Endothelial cell of umbilical vein (primary cell): Measurements from ENCODE around the gene BABAM2. TPM values are rescaled to one million over a fixed set of nuclear protein-coding genes. Genes with fewer than 3 reads are reported as not detected.
A peak's percentile ranks its signal among the peaks of the same experiment; 100 is the strongest.

ENCODE experiments used
- BruUV-seq: library from RNA; stranded (reverse); fragments of 400-500 nt; replicated peaks from 2 replicates; lab custom pipeline; 2021; lab: Mats Ljungman, UMichigan
- CTCF ChIA-PET: fragments of 300-600, 350-600 bp; sonication (Branson Sonifier 250); formaldehyde crosslinking; loops from one replicate; lab custom pipeline; 2021; ENCODE audit warnings: antibody characterized with exemption, inconsistent platforms; lab: Charles Lee
- POLR2A ChIA-PET: fragments of 300-600, 350-600 bp; sonication (Branson Sonifier 250); formaldehyde crosslinking; loops from one replicate; lab custom pipeline; 2021; ENCODE audit warnings: antibody characterized with exemption, inconsistent platforms; lab: Charles Lee
- DNase-seq: peaks from one replicate; pipeline ENCODE4 v3.0.0-alpha.2; 2011; ENCODE audit warnings: low read depth, low spot score
- FAIRE-seq: peaks from 2 replicates; lab custom pipeline; 2011; peaks lifted over from hg19 to GRCh38; lab: Jason Lieb, UNC
- H2AFZ ChIP-seq: 2 replicates; pipeline ENCODE4 v1.6.0; 2012; ENCODE audit warnings: low read depth, low read length, control low read depth, inconsistent platforms
- H3K27ac ChIP-seq: 2 replicates; pipeline ENCODE4 v1.5.1; 2011; ENCODE audit warnings: low read depth, mild to moderate bottlenecking, control low read depth, low read length, moderate library complexity; ENCODE audit not compliant: insufficient read depth
- H3K27me3 ChIP-seq, 2 experiments: 2 replicates each; pipeline versions ENCODE4 v1.6.0 to v1.6.1; 2011; ENCODE audit warnings: low read length in 2 of 2, mixed read lengths in 1 of 2; ENCODE audit not compliant: control insufficient read depth in 2 of 2, insufficient read depth in 2 of 2
- H3K36me3 ChIP-seq, 2 experiments: 2 replicates in 1 of 2; 3 replicates in 1 of 2; pipeline ENCODE4 v1.5.1; 2011; ENCODE audit warnings: low read length in 2 of 2, mild to moderate bottlenecking in 1 of 2, moderate library complexity in 1 of 2; ENCODE audit not compliant: control insufficient read depth in 2 of 2, insufficient read depth in 2 of 2; ENCODE audit errors: extremely low read depth in 1 of 2
- H3K4me1 ChIP-seq: 3 replicates; pipeline ENCODE4 v1.5.1; 2011; ENCODE audit warnings: mild to moderate bottlenecking, low read length; ENCODE audit not compliant: control insufficient read depth, insufficient read depth; ENCODE audit errors: extremely low read depth
- H3K4me2 ChIP-seq: 2 replicates; pipeline ENCODE4 v1.6.1; 2011; ENCODE audit warnings: low read length, control low read depth, mixed read lengths; ENCODE audit not compliant: insufficient read depth
- H3K4me3 ChIP-seq, 3 experiments: fragments of 200-600 bp in 1 of 3; sonication (generic), shearing (Covaris generic) in 1 of 3; replicated peaks in 1 of 3; 2 replicates each; pipeline ENCODE4 v1.5.1; 2011 to 2016; ENCODE audit warnings: control low read depth in 3 of 3, low read length in 3 of 3, mild to moderate bottlenecking in 2 of 3, inconsistent platforms in 1 of 3, low read depth in 1 of 3, moderate library complexity in 1 of 3; ENCODE audit not compliant: insufficient read depth in 1 of 3
- H3K79me2 ChIP-seq: 2 replicates; pipeline ENCODE4 v1.6.0; 2012; ENCODE audit warnings: low read length, inconsistent platforms; ENCODE audit not compliant: control insufficient read depth, insufficient read depth
- H3K9ac ChIP-seq: replicated peaks from 2 replicates; pipeline ENCODE3; 2011; ENCODE audit warnings: low read length, control low read depth; ENCODE audit not compliant: insufficient read depth; ENCODE audit errors: extremely low read depth
- H3K9me1 ChIP-seq: replicated peaks from 3 replicates; pipeline ENCODE4 v1.6.0; 2011; ENCODE audit warnings: mild to moderate bottlenecking, low read length; ENCODE audit not compliant: control insufficient read depth, insufficient read depth; ENCODE audit errors: extremely low read depth
- H3K9me3 ChIP-seq: replicated peaks from 2 replicates; pipeline ENCODE4 v1.5.1; 2012; ENCODE audit warnings: low read length, inconsistent platforms; ENCODE audit not compliant: control insufficient read depth, insufficient read depth
- H4K20me1 ChIP-seq: replicated peaks from 2 replicates; pipeline ENCODE3; 2011; ENCODE audit warnings: mild to moderate bottlenecking, low read length; ENCODE audit not compliant: control insufficient read depth, insufficient read depth; ENCODE audit errors: extremely low read depth
- EZH2 ChIP-seq: IDR thresholded peaks from 2 replicates; pipeline ENCODE4 v1.6.1; 2012; ENCODE audit warnings: borderline replicate concordance, low read depth, mild to moderate bottlenecking, moderate library complexity, low read length, inconsistent platforms; ENCODE audit not compliant: severe bottlenecking
- FOS ChIP-seq: IDR thresholded peaks from 2 replicates; pipeline ENCODE4 v1.6.1; 2011; ENCODE audit warnings: mild to moderate bottlenecking, low read length, moderate library complexity, borderline replicate concordance; ENCODE audit not compliant: insufficient read depth
- GATA2 ChIP-seq: IDR thresholded peaks from 2 replicates; pipeline ENCODE4 v1.7.0; 2011; ENCODE audit warnings: low read depth, mild to moderate bottlenecking, moderate library complexity, mixed read lengths, low read length; ENCODE audit not compliant: insufficient read length, insufficient read depth
- JUN ChIP-seq: IDR thresholded peaks from 2 replicates; pipeline ENCODE4 v1.6.1; 2011; ENCODE audit warnings: borderline replicate concordance, low read depth; ENCODE audit not compliant: insufficient read length, insufficient read depth
- MYC ChIP-seq: IDR thresholded peaks from one replicate; pipeline ENCODE4 v1.6.1; 2011; ENCODE audit warnings: mild to moderate bottlenecking, low read depth, low read length
- POLR2A ChIP-seq: IDR thresholded peaks from 2 replicates; pipeline ENCODE4 v1.6.1; 2012; ENCODE audit warnings: low read depth, mild to moderate bottlenecking, control low read depth, low read length
- POLR2AphosphoS5 ChIP-seq: IDR thresholded peaks from 2 replicates; pipeline ENCODE4 v1.6.1; 2012; ENCODE audit warnings: low read depth, mild to moderate bottlenecking, control low read depth, low read length, moderate library complexity; ENCODE audit not compliant: insufficient read depth
- dilution Hi-C: fragments of 300-500 bp; cut with MboI; formaldehyde crosslinking; loops from one replicate; pipeline ENCODE4 v1.15.0; 2019; ENCODE audit warnings: low sequenced_read_pairs; ENCODE audit not compliant: extremely low pct_ligation_motif_present
- intact Hi-C: fragments of 100-400 bp; cut with micrococcal nuclease; formaldehyde crosslinking; loops from one replicate; pipeline ENCODE4 v1.10.0; 2022
- polyA plus RNA-seq, 4 experiments: library from polyadenylated mRNA; depleted of rRNA in 3 of 4; stranded (reverse) in 3 of 4; unstranded in 1 of 4; fragments of >200 nt; gene quantifications; 2 replicates each; pipeline versions ENCODE4 v1.2.1 to v1.2.3, GENCODE V29; 2011 to 2012; ENCODE audit warnings: missing spikeins in 1 of 4
- total RNA-seq: library from RNA; stranded (reverse); gene quantifications from 2 replicates; pipeline ENCODE4 v1.2.3, GENCODE V29; 2021
- TF ChIP-seq, protein P1 (sequence below): IDR thresholded peaks from 2 replicates; pipeline ENCODE4 v1.6.1; 2011; ENCODE audit not compliant: insufficient read depth, insufficient read length
- TF ChIP-seq, protein P2 (sequence below), 2 donors: IDR thresholded peaks; 1 replicate in 1 of 2; 2 replicates in 1 of 2; pipeline ENCODE4 v1.5.1; 2011; ENCODE audit warnings: low read length in 2 of 2, mild to moderate bottlenecking in 2 of 2, moderate library complexity in 2 of 2, control low read depth in 1 of 2, inconsistent platforms in 1 of 2, low read depth in 1 of 2; ENCODE audit not compliant: insufficient read depth in 1 of 2; ENCODE audit errors: extremely low read depth in 1 of 2

BABAM2 gene
- total and polyA plus RNA-seq, 2 donors (not counting 3 experiments of a cell fraction or from before 2014, with no cell fraction given) = 19.9 to 27.6 TPM

DNA sequence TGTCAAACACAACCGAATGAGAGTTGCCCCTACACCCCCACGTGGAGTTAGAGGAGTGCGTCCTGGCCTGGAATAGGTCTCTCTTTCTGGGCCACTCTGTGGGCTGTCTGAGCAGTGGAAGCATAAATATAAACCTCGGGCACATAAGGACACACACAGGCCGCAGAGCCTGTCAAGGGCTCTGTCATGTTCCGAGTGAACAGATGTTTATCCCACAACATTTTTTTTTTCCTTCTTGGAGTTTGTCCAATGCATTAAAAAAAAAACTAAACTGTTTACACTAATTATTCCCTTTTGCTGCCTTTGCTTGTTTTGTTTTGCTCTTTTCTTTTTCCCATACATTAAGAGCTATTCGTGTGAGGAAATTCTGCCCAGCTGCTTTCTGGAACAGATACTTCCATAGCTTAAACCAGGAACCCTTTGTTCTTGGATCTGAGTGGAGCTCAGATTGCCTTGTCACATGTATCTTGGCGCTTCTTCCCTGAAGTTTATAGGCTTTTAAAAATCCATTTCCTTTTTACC is 273.8 kb downstream of the BABAM2 start:
- POLR2A ChIA-PET = interaction anchor here (0.7 kb wide), 1 partner anchor 115 kb away, joined by 3 read pairs; no protein-coding TSS in a partner anchor
- Histone ChIP-seq H3K9ac (no peak overlapping the region), H3K27me3 (no peaks in the 10 kb centered on the region), H3K27ac (no peak overlapping the region), H3K4me3 (no peak overlapping the region), H3K36me3 (no peaks in the 10 kb centered on the region), H4K20me1 (no peaks in the 10 kb centered on the region), H2AFZ (no peak overlapping the region), H3K4me1 (peaks cover 2% of the 10 kb centered on the region), H3K4me2 (no peak overlapping the region), H3K79me2 (no peaks in the 10 kb centered on the region), H3K9me1 (no peaks in the 10 kb centered on the region), H3K9me3 (no peaks in the 10 kb centered on the region)
- dilution Hi-C loops (no loop called here), intact Hi-C loops (no loop called here)
- no peak for TF ChIP-seq POLR2AphosphoS5
- no peak for TF ChIP-seq POLR2A
- TF ChIP-seq GATA2 = no peak
- TF ChIP-seq, protein P1, sequence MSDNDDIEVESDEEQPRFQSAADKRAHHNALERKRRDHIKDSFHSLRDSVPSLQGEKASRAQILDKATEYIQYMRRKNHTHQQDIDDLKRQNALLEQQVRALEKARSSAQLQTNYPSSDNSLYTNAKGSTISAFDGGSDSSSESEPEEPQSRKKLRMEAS = no peak
- TF ChIP-seq MYC = no peak
- no peak for TF ChIP-seq JUN
- TF ChIP-seq, protein P2, sequence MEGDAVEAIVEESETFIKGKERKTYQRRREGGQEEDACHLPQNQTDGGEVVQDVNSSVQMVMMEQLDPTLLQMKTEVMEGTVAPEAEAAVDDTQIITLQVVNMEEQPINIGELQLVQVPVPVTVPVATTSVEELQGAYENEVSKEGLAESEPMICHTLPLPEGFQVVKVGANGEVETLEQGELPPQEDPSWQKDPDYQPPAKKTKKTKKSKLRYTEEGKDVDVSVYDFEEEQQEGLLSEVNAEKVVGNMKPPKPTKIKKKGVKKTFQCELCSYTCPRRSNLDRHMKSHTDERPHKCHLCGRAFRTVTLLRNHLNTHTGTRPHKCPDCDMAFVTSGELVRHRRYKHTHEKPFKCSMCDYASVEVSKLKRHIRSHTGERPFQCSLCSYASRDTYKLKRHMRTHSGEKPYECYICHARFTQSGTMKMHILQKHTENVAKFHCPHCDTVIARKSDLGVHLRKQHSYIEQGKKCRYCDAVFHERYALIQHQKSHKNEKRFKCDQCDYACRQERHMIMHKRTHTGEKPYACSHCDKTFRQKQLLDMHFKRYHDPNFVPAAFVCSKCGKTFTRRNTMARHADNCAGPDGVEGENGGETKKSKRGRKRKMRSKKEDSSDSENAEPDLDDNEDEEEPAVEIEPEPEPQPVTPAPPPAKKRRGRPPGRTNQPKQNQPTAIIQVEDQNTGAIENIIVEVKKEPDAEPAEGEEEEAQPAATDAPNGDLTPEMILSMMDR (IDR thresholded peaks at IDR 0.05; ENCODE audit: extremely low read depth in 1 of 2, insufficient read depth in 1 of 2, low read depth in 1 of 2, low read length in 2 of 2) = no peak
- TF ChIP-seq EZH2 = no peak
- no peak for TF ChIP-seq FOS
- no TSS peak for BruUV-seq
- CTCF ChIA-PET = interaction anchor here (0.6 kb wide), 1 partner anchor 83 kb away, joined by 3 read pairs; no protein-coding TSS in a partner anchor
- FAIRE-seq (peak; percentile 8), DNase-seq (peak; percentile 15)
